ENCODE results near the gene MARCHF3.
A peak's percentile ranks its signal among the peaks of the same experiment; 100 is the strongest.
"Not testable (repeated sequence)": the region's sequence is repeated elsewhere in the genome, so short reads cannot be mapped to it uniquely, and the experiment has no call there.

MARCHF3 gene

GRCh38 chr5:126917918-126918614, 112.3 kb downstream of the MARCHF3 start:
- DNase-seq (ENCODE audit: low read depth) = no peak

GRCh38 chr5:126915496-126915895, 114.9 kb downstream of the MARCHF3 start:
- no peak for DNase-seq (ENCODE audit: low read depth)

GRCh38 chr5:126914801-126915436, 115.4 kb downstream of the MARCHF3 start:
- DNase-seq (ENCODE audit: low read depth) = no peak

DNA sequence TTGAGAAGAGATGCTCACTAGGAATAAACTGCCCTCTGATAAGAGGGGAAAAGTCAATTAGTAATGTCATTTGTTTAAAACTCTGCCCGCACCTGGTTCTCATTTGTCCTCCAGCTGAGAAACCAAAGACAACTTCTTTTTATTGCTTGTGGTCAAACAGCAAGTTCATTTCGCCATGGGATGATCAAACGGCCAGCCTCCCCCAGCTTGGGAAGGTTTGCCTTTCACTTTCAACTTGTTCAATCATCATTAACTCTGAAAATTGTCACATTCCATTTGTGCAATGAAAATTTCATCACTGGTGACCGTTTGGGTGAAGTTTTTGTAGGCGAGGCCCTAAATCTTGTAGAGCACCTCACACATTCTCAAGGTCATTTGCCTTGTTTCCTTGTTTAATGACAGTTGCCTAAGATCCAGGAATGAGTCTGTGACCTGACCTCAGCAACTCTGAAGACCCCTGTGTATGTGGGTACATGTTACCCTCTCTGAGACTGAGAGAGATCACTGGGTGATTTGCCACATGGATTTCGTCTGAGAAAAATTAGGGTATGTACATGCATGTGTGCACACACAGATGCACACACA, 117.7 kb downstream of the MARCHF3 start:
- DNase-seq (ENCODE audit: low read depth) = no peak

DNA sequence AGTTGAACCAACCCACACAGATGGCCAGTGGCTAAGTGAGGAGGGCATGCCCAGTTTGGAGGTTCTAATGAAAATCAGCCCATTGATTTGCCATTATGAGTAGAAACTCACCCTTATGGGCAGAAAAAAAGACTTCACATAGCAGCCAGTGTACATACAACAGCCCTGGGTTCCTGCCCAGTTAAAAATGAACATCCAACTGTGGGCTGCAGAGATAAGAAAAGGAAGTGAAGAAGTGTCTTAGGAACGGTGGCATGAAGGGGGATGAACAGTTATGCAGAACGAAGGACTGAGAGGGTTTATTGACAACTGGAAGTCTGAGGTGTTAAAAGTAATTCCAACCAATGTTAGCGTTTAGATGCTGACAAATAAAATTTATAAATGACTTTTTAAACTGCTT, 118.4 kb downstream of the MARCHF3 start:
- DNase-seq (ENCODE audit: low read depth) = no peak

GRCh38 chr5:126909856-126910255, 120.5 kb downstream of the MARCHF3 start:
- DNase-seq (ENCODE audit: low read depth) = no peak

GRCh38 chr5:126904407-126904806, 126.0 kb downstream of the MARCHF3 start:
- not testable (repeated sequence) for DNase-seq (ENCODE audit: low read depth)

- DNase-seq (ENCODE audit: low read depth) = no peak
Measured at GRCh38 chr5:126900796-126901195, 129.6 kb downstream of the MARCHF3 start.

- no peak for DNase-seq (ENCODE audit: low read depth)
Measured at GRCh38 chr5:126899476-126899875, 130.9 kb downstream of the MARCHF3 start.

- DNase-seq (ENCODE audit: low read depth) = no peak
Measured at GRCh38 chr5:126897851-126898630, 132.3 kb downstream of the MARCHF3 start.

- DNase-seq (ENCODE audit: low read depth) = no peak
Measured at GRCh38 chr5:126896170-126896702, 134.1 kb downstream of the MARCHF3 start.

GRCh38 chr5:126895712-126896111, 134.6 kb downstream of the MARCHF3 start:
- DNase-seq (ENCODE audit: low read depth) = not testable (repeated sequence)

DNA sequence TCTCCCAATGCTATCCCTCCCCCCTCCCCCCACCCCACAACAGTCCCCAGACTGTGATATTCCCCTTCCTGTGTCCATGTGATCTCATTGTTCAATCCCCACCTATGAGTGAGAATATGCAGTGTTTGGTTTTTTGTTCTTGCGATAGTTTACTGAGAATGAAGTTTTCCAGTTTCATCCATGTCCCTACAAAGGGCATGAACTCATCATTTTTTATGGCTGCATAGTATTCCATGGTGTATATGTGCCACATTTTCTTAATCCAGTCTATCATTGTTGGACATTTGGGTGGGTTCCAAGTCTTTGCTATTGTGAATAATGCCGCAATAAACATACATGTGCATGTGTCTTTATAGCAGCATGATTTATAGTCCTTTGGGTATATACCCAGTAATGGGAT, 139.9 kb downstream of the MARCHF3 start:
- DNase-seq (ENCODE audit: low read depth) = not testable (repeated sequence)

DNA sequence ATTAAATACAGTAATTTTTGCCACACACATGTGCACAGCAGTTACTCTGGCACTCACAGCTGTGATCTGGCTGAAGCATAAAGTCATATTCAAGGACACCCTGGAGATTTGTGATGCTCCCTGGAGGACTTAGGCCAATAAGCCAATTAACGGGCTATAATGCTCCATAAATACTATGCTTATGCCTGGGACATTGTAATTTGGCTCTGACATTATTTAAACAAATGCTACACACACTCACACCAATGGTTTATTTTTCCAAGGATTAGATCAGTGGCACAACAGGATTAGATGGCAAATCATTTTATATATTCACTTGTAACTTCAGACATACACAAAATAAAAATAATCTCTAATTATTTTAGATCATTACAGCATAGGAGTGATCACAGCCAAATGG, 142.2 kb downstream of the MARCHF3 start:
- no peak for DNase-seq (ENCODE audit: low read depth)

GRCh38 chr5:126884269-126884819, 146.0 kb downstream of the MARCHF3 start:
- DNase-seq (ENCODE audit: low read depth) = peak; percentile 93

DNA sequence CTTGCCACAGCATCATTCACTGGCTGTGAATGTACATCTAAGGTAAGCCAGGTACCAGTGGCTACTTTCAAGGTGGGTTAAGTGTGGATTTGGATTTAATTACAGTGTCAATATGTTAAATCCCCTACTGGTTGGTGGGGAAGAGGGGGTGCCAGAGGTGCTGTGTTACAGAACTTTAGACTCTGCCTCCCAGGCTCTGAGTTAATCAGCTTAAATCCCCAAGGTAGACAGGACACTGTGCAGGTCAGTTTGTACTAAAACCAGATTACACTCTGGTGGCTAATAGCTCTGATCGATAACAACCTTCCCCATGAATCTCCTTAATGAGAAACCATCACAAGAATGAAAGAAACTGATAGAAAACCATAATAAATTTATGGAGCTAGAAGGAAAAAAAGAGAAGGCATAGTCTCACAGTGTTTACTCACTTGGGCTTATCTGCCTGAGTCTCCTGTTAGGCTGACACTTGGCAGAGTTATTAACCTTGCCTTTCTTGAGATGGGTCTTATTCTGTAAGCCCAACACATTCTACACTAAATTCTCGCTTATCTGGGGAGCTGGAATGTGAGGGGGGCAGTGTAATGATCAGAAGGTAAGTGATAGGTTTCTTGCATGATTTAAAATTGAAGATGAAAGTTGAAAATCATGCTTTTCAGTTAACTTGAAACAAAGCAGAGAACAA, 146.7 kb downstream of the MARCHF3 start:
- no peak for DNase-seq (ENCODE audit: low read depth)

GRCh38 chr5:126881821-126882600, 148.3 kb downstream of the MARCHF3 start:
- DNase-seq (ENCODE audit: low read depth) = no peak

DNA sequence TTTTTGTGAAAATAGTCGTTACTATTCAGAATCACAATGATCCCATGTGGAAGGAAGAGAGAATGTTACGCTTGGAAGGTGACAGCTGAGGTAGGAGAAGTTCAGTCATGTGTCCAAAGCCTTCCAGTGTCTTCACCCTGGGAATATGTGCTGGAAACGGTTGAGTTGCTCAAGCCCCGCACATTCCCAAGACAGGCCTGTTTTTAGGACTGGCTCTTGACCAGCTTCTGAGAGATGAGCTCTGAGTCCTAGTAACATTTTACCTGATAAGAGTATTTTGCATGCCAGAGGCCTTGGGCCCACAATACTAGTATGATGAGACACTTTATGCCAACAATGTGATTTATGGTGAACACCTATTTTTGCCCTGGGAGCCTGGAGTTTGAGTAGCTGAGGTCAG, 151.7 kb downstream of the MARCHF3 start:
- DNase-seq (ENCODE audit: low read depth) = no peak

GRCh38 chr5:126878085-126878484, 152.3 kb downstream of the MARCHF3 start:
- no peak for DNase-seq (ENCODE audit: low read depth)

GRCh38 chr5:126877602-126878001, 152.8 kb downstream of the MARCHF3 start:
- no peak for DNase-seq (ENCODE audit: low read depth)

All from HS-5 (cell line).